ENCODE data around the gene ANK3. TPM values are rescaled to one million over a fixed set of nuclear protein-coding genes. Genes with fewer than 3 reads are reported as not detected.

ANK3 gene
- total and polyA plus RNA-seq, 8 donors = 3.6 to 115 (median 31.1) TPM

DNA sequence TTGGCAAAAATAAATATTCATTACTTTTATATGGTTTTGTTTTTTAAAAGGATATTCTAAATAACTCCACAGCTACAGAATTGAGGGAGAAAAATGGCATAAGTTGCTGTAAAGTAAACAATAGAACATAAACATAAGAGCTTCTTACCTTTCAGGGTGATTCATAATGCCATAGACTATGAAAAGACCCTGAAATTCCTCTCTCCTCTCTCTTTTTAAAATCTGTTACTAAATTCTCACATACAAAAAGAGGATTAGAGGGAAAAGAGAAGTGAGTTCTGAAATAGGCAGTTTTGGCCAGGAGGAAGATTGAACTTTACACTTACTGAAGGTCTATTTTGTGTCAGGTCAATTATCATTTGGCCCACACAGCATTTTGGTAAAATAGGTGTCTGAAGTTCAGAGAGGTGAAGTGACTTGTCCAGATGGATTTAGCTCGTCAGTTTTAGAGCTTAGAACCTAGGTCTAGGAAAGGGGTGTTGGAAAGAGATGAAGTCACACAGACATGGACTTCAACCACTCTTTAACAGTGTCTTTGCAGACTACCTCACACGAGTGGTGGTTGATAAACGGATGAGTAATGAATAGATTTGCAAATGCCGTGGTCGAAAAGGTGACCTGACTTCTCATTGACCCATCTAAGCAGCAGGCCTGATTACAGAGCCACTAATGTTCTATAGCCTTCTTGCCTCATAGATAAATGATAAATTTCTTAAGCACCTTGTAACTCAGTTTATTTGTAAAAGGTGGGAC is 292.7 kb downstream of the ANK3 start:
- Histone ChIP-seq H3K36me3 (no peaks in the 10 kb centered on the region), H3K27ac (no peak overlapping the region), H3K4me3 (no peak overlapping the region), H3K9me3 (no peaks in the 10 kb centered on the region), H3K4me1 (peaks cover 0 to 14% (median 4%) of the 10 kb centered on the region in 4 donors), H3K27me3 (no peaks in the 10 kb centered on the region)
- intact Hi-C loops (cut with DNase I; ENCODE audit: low total_unique reads) = no loop called here
- 51 to 65% (median 52%) methylated on average over 5 of the region's 5 CpGs for WGBS, 5 donors
- no peak for TF ChIP-seq POLR2AphosphoS5 (IDR thresholded peaks at IDR 0.05)
- no peak for TF ChIP-seq POLR2A (IDR thresholded peaks at IDR 0.05)
- TF ChIP-seq EP300 (IDR thresholded peaks at IDR 0.05) = no peak
- TF ChIP-seq, protein P1, sequence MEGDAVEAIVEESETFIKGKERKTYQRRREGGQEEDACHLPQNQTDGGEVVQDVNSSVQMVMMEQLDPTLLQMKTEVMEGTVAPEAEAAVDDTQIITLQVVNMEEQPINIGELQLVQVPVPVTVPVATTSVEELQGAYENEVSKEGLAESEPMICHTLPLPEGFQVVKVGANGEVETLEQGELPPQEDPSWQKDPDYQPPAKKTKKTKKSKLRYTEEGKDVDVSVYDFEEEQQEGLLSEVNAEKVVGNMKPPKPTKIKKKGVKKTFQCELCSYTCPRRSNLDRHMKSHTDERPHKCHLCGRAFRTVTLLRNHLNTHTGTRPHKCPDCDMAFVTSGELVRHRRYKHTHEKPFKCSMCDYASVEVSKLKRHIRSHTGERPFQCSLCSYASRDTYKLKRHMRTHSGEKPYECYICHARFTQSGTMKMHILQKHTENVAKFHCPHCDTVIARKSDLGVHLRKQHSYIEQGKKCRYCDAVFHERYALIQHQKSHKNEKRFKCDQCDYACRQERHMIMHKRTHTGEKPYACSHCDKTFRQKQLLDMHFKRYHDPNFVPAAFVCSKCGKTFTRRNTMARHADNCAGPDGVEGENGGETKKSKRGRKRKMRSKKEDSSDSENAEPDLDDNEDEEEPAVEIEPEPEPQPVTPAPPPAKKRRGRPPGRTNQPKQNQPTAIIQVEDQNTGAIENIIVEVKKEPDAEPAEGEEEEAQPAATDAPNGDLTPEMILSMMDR (IDR thresholded peaks at IDR 0.05) = no peak
- DNase-seq = no peak

DNA sequence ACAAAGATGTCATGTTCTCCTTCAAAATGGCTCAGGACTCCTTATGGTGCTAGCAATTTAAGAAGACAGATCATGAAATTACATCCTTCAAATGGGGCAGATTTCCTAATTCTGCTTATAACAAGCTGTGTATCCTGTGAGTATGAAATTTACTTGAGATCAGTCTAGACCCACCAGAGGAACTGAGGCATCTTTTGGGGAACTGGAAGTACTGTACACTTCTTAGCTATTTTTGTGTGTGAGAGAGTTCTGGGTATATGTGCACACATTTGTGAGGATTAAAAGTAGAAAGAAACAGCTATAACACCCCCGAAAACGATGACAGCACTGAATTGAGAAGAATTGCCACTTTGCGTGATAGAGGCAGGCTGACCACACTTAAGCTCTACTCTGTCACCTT is 296.4 kb downstream of the ANK3 start:
- no peaks in the 10 kb centered on the region for H3K9me3 ChIP-seq
- DNase-seq = no peak
- WGBS, 5 donors = 86 to 100% (median 89%) methylated on average over 3 of the region's 3 CpGs
- intact Hi-C loops (cut with DNase I; ENCODE audit: low total_unique reads) = no loop called here
- no peak overlapping the region for H3K4me3 ChIP-seq
- no peak overlapping the region for H3K27ac ChIP-seq
- TF ChIP-seq POLR2AphosphoS5 (IDR thresholded peaks at IDR 0.05) (no peak), EP300 (IDR thresholded peaks at IDR 0.05) (no peak), POLR2A (IDR thresholded peaks at IDR 0.05) (no peak)
- TF ChIP-seq, protein P1 (IDR thresholded peaks at IDR 0.05) = no peak
- H3K36me3 ChIP-seq = no peaks in the 10 kb centered on the region
- H3K27me3 ChIP-seq = no peaks in the 10 kb centered on the region
- peaks cover 0 to 5% (median 0%) of the 10 kb centered on the region in 4 donors for H3K4me1 ChIP-seq

DNA sequence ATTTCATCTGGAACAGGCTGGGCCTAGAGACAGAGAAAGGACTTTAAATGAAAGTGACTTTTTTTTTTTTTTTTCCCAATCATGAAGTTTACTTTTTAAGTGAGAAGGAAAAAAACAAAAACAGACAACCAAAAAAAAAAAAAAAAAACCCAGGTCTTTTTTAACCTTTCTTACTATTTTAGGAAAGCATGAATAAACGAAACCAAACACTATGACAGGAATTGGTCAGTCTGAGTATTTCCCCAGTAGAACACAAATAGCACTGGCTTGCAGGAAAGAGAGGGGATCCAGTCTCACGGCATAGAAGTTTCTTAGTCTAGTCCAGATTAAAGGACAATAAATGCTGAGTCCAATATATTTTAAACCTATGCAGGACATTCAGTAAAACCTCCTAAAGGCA is 302.8 kb downstream of the ANK3 start:
- Histone ChIP-seq H3K27ac (no peak overlapping the region), H3K36me3 (peaks cover 0 to 4% (median 0%) of the 10 kb centered on the region in 4 donors), H3K9me3 (no peaks in the 10 kb centered on the region), H3K27me3 (no peaks in the 10 kb centered on the region), H3K4me3 (no peak overlapping the region), H3K4me1 (peaks cover 0 to 7% (median 0%) of the 10 kb centered on the region in 4 donors)
- intact Hi-C loops (cut with DNase I; ENCODE audit: low total_unique reads) = no loop called here
- TF ChIP-seq EP300 (IDR thresholded peaks at IDR 0.05) = no peak
- WGBS, 5 donors = 60 to 85% (median 84%) methylated on average over 2 of the region's 2 CpGs
- no peak for DNase-seq

DNA sequence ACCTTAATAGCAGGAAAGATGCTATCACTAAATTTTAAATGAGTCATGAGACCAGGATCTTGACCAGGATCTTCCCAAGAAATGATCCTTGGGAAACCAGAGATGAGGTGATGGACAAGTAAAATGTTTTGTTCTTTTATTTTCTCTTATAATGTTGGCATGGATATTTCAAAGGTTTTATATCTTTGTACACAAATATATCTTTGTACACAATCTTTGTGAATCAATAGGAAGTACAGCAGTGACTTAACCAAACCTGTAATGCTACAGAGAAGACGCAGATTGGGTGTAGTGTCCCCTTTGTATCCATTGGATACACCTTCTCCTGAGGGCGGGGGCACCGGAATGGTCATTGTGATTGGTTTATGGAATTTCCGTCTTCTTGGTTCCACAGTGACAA is 303.3 kb downstream of the ANK3 start:
- no peak for DNase-seq
- peaks cover 0 to 7% (median 0%) of the 10 kb centered on the region in 4 donors for H3K4me1 ChIP-seq
- TF ChIP-seq POLR2AphosphoS5 (IDR thresholded peaks at IDR 0.05) (no peak), POLR2A (IDR thresholded peaks at IDR 0.05) (no peak), EP300 (IDR thresholded peaks at IDR 0.05) (no peak)
- TF ChIP-seq, protein P1 (IDR thresholded peaks at IDR 0.05) = no peak
- no peak overlapping the region for H3K27ac ChIP-seq
- peaks cover 0 to 4% (median 0%) of the 10 kb centered on the region in 4 donors for H3K36me3 ChIP-seq
- 94 to 99% (median 95%) methylated on average over 4 of the region's 4 CpGs for WGBS, 5 donors
- intact Hi-C loops (cut with DNase I; ENCODE audit: low total_unique reads) = no loop called here
- H3K9me3 ChIP-seq = no peaks in the 10 kb centered on the region
- H3K4me3 ChIP-seq = no peak overlapping the region
- no peaks in the 10 kb centered on the region for H3K27me3 ChIP-seq
